Ovary (tissue), 3 donors: ENCODE results near the gene P2RY14.

Source experiments
- EP300 ChIP-seq: sonication (generic); formaldehyde crosslinking; IDR thresholded peaks from one replicate; pipeline ENCODE4 v1.6.1; 2017; ENCODE audit warnings: antibody characterized with exemption
- POLR2A ChIP-seq: fragments of 450-650 bp; IDR thresholded peaks from one replicate; pipeline ENCODE4 v1.6.1; 2017; ENCODE audit warnings: antibody characterized with exemption, mild to moderate bottlenecking, moderate library complexity
- TF ChIP-seq, protein P1 (sequence below), 3 donors: fragments of 450-650 bp in 2 of 3; fragments of 200-600 bp in 1 of 3; IDR thresholded peaks; one replicate each; pipeline versions ENCODE4 v1.5.1 to v1.8.0; 2016 to 2022; ENCODE audit warnings: antibody characterized with exemption in 3 of 3, mild to moderate bottlenecking in 1 of 3
- donor health status: DM: no; HTN: no; CAD: no.

DNA sequence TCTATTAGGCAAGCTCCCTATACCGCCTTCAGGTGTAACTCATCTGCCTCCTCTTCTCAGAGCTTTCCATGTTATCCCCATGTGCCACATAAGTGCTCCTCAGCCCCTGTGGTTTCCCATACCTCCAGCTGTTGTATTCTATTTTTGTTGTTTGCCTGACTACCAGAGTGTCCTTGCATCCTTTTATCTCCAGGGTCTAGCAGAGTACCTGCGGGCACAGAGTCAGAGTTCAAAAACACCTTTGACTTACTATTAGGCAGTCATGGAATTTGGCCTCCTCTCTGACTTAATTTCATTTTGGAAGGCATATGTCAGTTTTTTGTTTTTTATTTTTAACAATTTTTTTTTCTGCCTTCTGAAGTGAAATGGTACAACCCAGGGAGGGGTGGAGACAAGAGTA lies 31.2 kb upstream of the P2RY14 start:
- TF ChIP-seq POLR2A (no peak), EP300 (no peak)
- TF ChIP-seq, protein P1, sequence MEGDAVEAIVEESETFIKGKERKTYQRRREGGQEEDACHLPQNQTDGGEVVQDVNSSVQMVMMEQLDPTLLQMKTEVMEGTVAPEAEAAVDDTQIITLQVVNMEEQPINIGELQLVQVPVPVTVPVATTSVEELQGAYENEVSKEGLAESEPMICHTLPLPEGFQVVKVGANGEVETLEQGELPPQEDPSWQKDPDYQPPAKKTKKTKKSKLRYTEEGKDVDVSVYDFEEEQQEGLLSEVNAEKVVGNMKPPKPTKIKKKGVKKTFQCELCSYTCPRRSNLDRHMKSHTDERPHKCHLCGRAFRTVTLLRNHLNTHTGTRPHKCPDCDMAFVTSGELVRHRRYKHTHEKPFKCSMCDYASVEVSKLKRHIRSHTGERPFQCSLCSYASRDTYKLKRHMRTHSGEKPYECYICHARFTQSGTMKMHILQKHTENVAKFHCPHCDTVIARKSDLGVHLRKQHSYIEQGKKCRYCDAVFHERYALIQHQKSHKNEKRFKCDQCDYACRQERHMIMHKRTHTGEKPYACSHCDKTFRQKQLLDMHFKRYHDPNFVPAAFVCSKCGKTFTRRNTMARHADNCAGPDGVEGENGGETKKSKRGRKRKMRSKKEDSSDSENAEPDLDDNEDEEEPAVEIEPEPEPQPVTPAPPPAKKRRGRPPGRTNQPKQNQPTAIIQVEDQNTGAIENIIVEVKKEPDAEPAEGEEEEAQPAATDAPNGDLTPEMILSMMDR (IDR thresholded peaks at IDR 0.05) = no peak
